Gastrocnemius medialis (tissue), 4 donors: ENCODE data around the gene UNC5A.

Source experiments
- POLR2A ChIP-seq, 2 donors: fragments of 450-650 bp; IDR thresholded peaks; one replicate each; pipeline ENCODE4 v1.6.1; 2017; ENCODE audit warnings: antibody characterized with exemption in 2 of 2, mild to moderate bottlenecking in 2 of 2, moderate library complexity in 2 of 2
- TF ChIP-seq, protein P1 (sequence below), 5 experiments: fragments of 450-650 bp in 3 of 5; fragments of 200-600 bp in 2 of 5; sonication (generic) in 2 of 5; IDR thresholded peaks in 4 of 5; conservative IDR thresholded peaks in 1 of 5; 1 replicate in 4 of 5; 2 replicates in 1 of 5; pipeline ENCODE4 v1.5.1; 2016 to 2019; ENCODE audit warnings: antibody characterized with exemption in 5 of 5, mild to moderate bottlenecking in 3 of 5, moderate library complexity in 3 of 5

DNA sequence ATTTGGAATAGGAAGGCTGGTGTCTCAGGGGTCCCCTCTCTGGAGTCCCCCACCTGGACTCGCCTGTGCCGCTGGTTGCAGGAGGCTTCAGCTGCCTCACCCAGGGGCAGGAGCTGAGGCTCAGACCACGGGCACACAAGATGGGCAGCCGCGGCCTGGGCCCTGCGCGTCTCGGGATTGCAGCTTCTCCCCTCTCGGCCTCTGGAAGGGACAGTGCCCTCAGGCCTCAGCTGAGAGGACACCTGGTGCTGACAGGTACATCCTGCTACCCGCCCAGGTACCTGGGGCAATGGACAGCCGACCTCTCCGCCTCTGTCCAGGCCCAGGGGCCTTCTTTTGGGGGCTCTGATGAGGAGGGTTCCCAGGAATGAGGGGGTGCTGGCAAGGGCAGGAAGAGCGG, 38.3 kb downstream of the UNC5A start:
- TF ChIP-seq, protein P1, sequence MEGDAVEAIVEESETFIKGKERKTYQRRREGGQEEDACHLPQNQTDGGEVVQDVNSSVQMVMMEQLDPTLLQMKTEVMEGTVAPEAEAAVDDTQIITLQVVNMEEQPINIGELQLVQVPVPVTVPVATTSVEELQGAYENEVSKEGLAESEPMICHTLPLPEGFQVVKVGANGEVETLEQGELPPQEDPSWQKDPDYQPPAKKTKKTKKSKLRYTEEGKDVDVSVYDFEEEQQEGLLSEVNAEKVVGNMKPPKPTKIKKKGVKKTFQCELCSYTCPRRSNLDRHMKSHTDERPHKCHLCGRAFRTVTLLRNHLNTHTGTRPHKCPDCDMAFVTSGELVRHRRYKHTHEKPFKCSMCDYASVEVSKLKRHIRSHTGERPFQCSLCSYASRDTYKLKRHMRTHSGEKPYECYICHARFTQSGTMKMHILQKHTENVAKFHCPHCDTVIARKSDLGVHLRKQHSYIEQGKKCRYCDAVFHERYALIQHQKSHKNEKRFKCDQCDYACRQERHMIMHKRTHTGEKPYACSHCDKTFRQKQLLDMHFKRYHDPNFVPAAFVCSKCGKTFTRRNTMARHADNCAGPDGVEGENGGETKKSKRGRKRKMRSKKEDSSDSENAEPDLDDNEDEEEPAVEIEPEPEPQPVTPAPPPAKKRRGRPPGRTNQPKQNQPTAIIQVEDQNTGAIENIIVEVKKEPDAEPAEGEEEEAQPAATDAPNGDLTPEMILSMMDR (IDR thresholded peaks at IDR 0.05 in 4 of 5, conservative IDR thresholded peaks at IDR 0.05 in 1 of 5), result no peak
- no peak for TF ChIP-seq POLR2A (IDR thresholded peaks at IDR 0.05)
